ENCODE measurements around the gene NAA20.
"Not testable (repeated sequence)": the region's sequence is repeated elsewhere in the genome, so short reads cannot be mapped to it uniquely, and the experiment has no call there.

Gene NAA20

GRCh38 chr20:19991854-19992253 lies 25.3 kb upstream of the NAA20 start:
- no peak for DNase-seq (ENCODE audit: low read depth)

GRCh38 chr20:19992996-19993908 lies 23.9 kb upstream of the NAA20 start:
- DNase-seq (ENCODE audit: low read depth) = no peak

DNA sequence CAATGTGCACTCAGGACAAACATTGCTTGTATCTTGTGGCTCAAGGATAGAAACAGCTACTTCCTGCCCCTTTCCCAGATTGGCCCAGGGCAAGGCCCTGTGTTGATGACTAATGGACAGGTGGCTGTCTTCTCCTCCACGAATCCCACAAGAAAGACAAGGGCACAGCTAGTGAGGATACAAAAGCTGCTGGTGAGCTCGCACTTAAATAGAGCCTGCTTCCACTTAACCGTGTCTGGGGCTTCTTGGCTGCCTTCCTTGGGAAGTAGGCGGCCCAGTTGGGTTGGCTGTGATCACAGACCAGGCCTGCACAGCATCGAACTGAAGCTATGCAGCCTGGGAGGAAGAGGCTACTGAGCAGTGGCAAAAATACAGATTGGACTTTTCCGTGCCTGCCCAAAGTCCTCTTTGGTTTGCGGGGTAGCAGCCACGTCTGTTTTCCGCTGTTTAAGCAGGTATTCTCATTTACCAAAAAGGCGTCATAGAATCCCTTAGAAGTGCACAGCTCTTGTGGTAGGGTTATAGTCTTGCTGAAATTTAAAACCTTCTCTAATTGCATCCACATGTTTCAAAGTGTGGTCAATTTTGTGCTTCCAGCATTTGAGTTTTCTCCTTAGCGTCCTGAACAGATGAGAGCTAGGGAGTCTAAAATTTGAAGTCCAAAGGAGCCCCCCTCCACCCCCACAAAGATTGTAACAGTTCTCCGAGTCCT lies 23.0 kb upstream of the NAA20 start:
- no peak for DNase-seq (ENCODE audit: low read depth)

GRCh38 chr20:19995220-19995863 lies 21.8 kb upstream of the NAA20 start:
- no peak for DNase-seq (ENCODE audit: low read depth)

DNA sequence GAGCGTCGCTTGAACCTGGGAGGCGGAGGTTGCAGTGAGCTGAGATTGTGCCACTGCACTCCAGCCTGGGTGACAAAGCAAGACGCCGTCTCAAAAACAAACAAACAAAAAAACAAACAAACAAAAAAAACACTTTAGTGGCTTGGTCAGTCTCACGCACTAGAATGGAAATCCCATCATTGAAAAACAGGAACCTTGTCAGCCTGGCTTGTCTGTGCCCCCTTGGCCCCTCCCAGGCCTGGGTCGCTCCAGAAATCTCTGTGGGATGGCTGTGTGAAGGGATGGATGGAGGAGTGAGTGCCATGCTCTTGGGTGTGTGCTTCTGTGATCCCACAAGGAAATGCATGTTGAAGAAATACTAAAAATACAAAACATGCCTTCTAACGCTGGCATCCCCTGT lies 20.9 kb upstream of the NAA20 start:
- no peak for DNase-seq (ENCODE audit: low read depth)

DNA sequence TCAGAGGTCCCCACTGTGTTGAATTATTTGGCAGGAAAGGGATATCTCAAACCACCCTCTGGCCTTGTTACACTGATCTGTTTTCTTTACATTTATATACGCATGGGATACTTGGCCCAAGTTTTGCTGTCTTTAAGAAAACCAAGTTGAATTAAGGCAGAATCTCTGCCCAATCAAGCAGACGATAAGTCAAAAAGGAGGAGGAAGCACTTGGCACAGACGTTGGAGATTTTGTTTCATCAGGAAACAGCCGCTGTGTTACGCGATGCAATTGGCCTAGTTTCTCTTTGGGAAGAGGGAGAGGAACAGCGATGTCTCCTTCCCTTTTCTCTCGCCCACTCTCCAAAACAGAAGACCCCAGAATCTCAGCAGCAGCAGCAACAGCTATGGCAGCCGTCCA lies 20.2 kb upstream of the NAA20 start:
- DNase-seq (ENCODE audit: low read depth) = no peak

- no peak for DNase-seq (ENCODE audit: low read depth)
Observed at GRCh38 chr20:19998990-19999705, 18.0 kb upstream of the NAA20 start.

GRCh38 chr20:20000211-20000968 lies 16.8 kb upstream of the NAA20 start:
- no peak for DNase-seq (ENCODE audit: low read depth)

DNA sequence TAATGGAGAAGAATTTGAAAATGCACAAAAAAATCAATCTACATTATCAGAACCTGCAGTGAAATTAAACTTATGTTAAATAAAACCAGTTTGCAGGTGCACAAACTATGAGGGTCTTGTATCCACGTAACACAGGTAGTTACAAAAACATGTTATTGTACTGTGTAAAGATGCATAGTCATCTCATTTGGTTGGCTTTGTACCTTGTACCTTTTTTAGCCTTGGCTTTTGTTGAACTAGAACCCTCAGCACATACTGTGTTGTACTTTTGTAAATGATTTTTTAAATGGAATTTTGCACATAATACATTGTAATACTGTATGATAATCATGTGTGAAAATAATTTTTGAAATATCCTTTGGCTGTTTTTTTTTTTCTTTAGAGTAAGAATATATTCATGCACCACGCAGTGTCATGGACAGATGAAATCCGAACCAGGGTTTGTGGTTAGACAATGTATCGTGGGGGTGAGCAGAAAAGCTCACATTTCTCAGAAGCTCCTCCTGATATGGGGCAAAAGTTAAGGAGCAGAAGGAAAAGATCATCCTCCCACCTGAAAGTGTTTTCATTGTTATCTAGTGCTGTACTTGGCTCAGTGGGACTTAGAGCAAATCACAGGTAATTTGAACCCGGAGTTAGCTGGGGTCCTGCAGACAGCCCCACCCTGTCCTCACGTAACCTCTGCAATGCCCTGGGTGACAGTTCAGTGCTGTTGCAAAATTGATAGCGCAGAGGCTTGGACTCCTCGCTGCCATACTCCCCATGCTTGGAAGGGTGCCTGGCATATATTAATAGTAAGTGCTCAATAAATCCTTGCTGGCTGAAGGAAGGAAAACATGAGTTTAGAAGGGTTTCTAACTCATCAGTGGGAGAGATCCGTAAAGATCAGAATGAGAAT lies 14.8 kb upstream of the NAA20 start:
- DNase-seq (ENCODE audit: low read depth) = no peak

GRCh38 chr20:20003031-20003954 lies 13.9 kb upstream of the NAA20 start:
- DNase-seq (ENCODE audit: low read depth) = no peak

GRCh38 chr20:20003955-20004322 lies 13.2 kb upstream of the NAA20 start:
- DNase-seq (ENCODE audit: low read depth) = not testable (repeated sequence)

DNA sequence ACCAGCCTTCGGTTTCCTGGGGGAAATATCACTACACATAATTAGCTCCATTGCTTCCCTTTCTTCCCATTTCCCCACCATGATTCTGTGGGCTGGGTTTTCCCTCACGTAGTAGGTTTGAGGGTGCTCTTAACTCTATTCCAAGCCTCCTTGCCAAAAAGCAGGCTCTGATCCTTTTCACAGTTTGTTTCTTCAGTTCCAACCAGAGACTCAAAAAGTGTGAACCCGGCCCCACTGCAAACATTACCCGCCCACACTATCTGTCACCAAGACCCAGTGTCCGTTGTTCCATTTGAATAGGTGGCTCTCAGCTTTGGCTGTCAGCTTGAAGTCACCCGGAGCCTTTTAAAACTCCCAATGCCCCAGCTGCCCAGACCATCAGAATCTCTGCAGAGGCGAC lies 11.8 kb upstream of the NAA20 start:
- no peak for DNase-seq (ENCODE audit: low read depth)

GRCh38 chr20:20009784-20010253 lies 7.3 kb upstream of the NAA20 start:
- DNase-seq (ENCODE audit: low read depth) = no peak

GRCh38 chr20:20010639-20011500 lies 6.3 kb upstream of the NAA20 start:
- DNase-seq (ENCODE audit: low read depth) = no peak

DNA sequence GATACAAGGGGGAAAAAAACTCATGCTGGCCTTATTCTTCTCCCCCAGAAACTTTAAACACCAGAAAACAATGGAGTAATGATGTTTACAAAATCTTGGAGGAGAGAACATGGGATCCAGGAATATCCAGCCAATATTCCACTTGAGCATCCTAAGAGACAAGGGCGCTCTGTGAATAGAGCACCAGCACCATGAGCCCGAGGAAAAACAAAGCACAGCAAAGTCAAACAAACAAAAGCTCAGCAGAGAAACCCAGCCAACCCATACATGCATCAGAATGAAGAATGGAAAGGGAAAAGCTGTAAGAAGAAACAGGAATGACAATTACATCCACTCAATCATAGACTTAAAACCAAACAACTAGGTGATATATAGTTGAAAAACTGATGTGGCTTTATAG lies 4.6 kb upstream of the NAA20 start:
- no peak for DNase-seq (ENCODE audit: low read depth)

DNA sequence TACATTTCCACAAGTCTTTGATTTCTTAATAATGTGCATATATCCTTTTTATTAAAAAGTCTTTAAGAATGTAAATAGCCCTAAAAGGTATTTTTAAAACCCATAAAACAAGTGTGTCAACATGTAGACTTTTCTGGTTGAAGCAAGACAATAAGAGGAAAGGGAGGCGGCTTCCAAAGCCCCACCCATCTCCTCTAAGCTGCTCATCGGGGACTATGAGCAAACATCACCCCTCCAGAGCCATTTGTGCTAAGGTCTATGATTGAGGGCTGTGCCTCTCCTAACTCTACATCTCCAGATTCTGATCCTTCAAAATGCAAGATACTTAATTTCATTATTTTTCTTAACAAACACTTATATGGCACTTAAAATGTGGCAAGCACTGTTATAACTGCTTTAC lies 2.5 kb upstream of the NAA20 start:
- DNase-seq (ENCODE audit: low read depth) = no peak

DNA sequence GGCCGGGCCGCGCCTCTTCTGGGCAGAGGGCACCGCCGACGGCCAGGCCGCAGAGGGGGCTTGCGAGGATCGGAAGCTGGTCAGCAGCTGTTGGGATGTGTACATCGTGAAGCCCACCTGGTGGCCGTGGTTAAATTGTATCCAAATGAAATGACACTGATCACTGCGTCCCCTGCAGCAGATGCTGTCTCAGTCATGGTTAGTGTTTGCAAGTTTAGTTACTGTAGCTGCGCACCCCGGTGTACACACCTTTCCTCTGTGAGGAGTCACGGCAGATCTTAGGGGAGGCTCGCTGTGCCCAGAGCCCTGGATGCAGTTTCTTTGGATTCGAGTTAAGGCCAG lies 653 bp downstream of the NAA20 start:
- DNase-seq (ENCODE audit: low read depth) = no peak

DNA sequence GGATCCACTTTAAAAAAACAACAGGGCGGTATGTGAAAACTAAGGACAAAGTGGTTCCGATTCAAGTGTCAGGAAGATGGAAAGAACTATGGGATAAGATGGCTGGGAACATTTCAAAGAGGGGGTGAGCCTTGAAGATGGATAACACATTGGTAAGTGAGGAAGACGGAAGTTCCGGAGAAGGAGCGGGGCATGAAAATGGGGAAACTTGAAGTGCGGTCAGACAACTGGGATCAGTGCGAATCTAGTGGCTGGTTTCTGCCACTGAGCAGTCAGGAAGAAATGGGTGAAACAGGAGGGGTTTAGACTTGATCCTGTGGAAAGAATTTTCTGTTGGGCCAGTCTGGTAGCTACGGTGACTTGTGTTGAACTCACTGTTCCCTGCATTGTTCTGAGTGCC lies 1.2 kb downstream of the NAA20 start:
- no peak for DNase-seq (ENCODE audit: low read depth)

All from stimulated activated CD8-positive, alpha-beta memory T cell treated with anti-CD3 and anti-CD28 coated beads, Interleukin-12 subunit alpha, Interleukin-12 subunit beta, amount 100 ng/mL, for 4 hours (primary cell).